NAMALWA (cell line): ENCODE results near the gene ACSL6.

Experiments used
- DNase-seq: peaks from one replicate; pipeline ENCODE4 v3.0.0-alpha.2; 2015; ENCODE audit warnings: low spot score

ACSL6 gene

GRCh38 chr5:132046880-132047299, 35.4 kb upstream of the ACSL6 start:
- DNase-seq: no peak

DNA sequence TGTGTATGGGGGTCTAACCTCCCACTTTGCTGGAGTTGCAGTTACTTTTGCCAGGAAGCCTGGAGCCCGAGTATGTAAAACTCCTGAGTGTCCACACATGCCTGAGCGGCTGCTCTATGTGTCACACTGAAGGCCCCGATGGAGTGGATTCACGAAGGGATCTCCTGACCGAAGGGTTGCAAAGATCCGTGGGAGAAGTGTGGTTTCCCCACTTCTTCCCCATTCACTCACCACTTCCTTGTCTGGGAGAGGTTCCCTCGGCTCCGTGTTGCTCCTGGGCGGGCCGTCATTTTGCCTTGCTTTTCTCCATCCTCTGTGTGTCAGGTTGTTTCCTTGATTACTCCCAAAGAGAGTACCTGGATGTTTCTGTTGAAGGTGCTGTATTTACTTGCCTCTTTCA, 32.7 kb upstream of the ACSL6 start:
- no peak for DNase-seq

GRCh38 chr5:132037353-132037752, 25.9 kb upstream of the ACSL6 start:
- no peak for DNase-seq

GRCh38 chr5:132033122-132033521, 21.7 kb upstream of the ACSL6 start:
- DNase-seq: no peak

GRCh38 chr5:132032196-132032595, 20.7 kb upstream of the ACSL6 start:
- no peak for DNase-seq

DNA sequence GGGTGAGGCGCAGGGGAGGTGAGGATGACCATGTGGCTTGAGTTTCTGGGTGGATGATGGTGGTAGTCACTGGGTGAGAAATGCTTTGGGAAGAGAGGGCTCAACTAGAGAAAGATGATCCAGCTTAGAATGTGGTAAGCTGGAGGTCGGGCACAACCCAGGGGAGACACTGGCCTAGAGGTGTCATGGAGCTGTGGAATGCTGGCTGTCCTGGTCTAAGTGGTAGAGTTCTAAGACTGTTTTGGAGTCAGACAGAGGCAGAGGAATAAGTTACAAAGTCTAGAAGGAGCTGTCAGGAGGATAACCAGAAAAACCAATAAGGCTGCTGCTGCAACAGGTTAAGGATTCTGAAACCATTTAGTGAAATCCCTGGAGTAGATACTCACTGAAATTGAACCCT, 19.2 kb upstream of the ACSL6 start:
- no peak for DNase-seq

DNA sequence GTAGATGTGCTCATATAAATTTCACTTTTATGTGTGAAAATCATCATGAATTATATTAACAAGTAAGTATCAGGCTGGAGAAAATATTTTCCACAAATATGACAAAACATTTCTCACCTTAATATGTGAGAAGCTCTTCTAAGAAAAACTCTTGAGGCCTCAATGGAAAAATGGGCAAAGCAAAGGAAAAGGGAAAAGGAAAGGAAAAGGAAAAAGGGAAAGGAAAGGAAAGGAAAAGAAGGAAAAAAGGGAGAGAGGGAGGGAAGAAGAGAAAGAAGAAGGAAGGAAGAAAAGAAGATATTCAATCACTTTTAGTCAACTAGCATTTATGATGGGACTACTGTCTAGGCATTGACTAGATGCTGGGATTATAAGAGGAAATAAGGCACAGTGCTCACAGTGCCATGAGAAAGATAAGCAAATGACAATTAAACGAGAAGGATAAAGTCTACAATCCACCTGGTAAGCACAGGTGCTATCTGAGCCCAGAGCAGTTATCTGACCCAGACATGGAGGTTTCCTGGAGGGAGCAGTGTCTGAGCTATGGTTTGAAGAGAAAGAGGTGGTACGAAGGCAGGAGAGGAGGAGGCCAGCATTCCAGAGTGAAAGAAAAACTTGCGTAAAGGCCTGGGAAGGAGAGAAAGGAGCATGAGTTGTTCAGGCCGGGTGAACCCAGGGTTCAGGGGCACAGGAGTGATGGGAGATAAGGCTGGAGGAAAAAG, 18.3 kb upstream of the ACSL6 start:
- no peak for DNase-seq

GRCh38 chr5:132027027-132027426, 15.6 kb upstream of the ACSL6 start:
- no peak for DNase-seq

- DNase-seq: no peak
Measured at GRCh38 chr5:132026516-132027008, 15.1 kb upstream of the ACSL6 start.

DNA sequence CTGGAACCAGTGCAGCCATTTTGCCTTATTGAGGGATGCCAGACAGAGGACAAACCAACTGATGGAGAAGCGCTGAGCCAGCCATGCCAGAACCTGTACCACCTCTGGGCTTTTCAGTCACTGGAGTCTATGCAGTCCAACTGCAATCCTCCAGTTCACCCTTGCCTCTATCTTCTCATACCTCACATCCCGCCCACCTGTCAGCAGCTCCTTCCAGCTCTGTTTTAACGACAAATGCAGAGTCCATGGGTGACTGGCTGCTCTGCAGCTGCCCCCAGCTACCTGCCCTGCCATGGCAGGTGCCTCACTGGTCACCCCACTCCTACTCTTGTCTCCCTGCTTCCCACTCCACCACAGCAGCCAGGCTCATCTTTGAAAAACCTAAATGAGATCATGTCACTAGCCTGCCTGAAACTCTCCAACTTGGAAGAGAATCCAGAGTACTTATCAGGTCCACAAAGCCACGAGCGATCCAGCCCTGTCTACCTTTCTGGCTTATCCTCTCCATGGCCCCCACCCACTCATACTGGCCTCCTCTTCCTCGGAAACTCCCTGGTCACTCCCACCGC, 14.0 kb upstream of the ACSL6 start:
- no peak for DNase-seq

DNA sequence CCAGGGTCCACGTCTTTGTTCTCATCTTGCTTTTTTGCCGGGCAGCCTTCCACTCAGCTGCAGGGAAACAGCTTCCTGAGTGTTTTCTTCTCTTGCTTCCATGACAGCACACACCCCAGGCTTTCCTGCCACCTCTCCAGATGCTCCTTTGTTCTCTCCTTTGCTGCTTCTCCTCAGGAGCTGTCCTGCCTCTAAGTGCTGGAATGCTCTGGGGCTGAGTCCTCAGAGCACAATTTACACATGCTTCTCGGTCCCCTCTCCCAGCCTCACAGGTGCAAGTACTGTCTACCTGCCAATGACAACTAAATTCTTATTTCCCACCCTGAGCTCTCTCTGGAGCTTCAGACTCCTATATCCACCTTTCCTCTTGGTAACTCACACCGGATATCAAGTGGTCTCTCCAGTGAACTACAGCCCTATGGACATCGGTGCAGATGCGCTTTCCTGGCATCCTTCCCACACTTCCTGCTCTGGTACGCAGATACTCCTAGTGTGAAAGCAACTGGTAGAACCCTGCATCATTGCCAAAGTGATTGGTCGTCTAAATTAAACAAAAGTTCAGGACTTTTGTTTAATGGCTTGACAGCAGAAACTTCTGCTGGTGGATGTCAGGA, 13.4 kb upstream of the ACSL6 start:
- DNase-seq: no peak

DNA sequence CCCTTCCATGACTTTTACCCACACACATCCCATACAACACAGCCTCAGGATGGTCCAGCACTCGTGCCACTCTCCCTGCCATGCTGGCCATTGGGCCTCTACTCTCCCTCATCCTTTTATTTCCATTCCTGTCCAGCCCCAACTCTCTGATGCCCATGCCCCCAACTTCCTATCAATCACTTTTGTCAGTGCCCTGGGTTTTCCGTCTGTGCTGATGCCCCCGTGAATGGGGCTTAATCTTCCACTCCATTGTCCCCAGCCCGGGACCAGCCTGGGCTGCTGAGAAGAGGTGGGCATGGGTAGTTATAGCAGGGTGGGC, 12.6 kb upstream of the ACSL6 start:
- DNase-seq: no peak

DNA sequence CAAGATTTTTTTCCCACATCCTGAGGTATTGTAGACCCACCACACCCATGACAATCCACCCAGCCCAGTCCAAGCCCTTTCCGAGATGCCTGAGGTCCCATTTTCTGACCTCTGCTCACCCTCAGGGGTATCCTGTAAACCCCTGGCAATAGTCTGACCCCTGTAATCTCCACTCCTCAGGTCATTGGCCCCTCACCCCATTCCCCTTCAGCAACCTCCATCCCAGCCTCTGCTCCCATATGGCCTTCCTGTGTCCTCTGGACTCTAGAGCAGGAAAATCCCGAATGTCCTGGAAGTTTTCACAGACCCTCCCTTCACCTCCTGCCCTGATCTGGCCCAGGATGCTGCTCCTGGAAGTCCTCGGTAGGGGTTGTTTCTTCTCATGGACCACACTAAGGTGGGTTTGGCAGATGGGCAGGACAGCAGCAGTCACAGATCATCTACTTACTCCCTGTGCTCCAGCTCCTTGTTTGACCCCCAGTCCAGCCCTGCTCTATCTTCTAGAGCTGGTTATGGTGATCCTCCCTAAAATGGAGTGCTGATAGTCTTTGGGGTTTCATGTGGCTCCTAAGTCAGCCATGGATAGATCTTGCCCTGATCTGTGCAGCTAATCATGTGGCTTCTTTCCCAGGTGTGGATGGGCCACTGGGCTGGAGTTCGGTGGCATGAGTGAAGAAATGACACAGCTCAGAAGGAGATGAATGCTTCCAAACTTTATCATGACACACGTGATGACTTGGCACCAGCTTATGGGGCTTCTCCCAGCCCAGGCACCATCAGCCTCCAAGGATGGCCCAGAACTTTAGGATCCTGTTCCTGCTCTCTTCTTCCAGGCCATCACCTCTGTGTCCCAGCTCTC, 12.0 kb upstream of the ACSL6 start:
- DNase-seq: no peak

DNA sequence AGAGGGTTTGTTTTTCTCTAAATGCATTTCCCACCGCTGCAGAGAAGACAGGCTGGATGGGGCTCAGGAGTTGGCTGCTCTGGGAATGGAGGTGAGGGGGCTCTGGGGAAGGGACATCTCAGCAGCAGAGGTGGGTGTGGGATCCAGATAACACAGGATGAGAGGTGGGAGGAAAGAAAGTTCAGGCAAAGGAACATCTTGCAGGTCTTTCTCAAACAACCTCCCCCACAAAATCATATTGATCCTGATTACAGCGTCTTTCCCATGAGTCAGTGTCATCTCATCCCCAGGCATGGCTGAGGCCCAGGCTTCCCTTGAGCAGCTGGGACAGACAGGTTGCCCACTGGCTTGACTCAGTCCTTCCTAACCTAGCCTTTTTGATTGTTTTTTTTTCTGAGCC, 11.3 kb upstream of the ACSL6 start:
- no peak for DNase-seq

GRCh38 chr5:132021654-132022053, 10.2 kb upstream of the ACSL6 start:
- DNase-seq: no peak

- DNase-seq: no peak
Measured at GRCh38 chr5:132020568-132021339, 9.3 kb upstream of the ACSL6 start.

GRCh38 chr5:132019857-132020555, 8.5 kb upstream of the ACSL6 start:
- peak; percentile 28 for DNase-seq

- no peak for DNase-seq
Measured at GRCh38 chr5:132019337-132019736, 7.9 kb upstream of the ACSL6 start.

GRCh38 chr5:132017738-132018625, 6.5 kb upstream of the ACSL6 start:
- no peak for DNase-seq

GRCh38 chr5:132017316-132017715, 5.9 kb upstream of the ACSL6 start:
- no peak for DNase-seq
